ENCODE measurements around the gene RTN4RL1.
A peak's percentile ranks its signal among the peaks of the same experiment; 100 is the strongest.

Gene RTN4RL1

DNA sequence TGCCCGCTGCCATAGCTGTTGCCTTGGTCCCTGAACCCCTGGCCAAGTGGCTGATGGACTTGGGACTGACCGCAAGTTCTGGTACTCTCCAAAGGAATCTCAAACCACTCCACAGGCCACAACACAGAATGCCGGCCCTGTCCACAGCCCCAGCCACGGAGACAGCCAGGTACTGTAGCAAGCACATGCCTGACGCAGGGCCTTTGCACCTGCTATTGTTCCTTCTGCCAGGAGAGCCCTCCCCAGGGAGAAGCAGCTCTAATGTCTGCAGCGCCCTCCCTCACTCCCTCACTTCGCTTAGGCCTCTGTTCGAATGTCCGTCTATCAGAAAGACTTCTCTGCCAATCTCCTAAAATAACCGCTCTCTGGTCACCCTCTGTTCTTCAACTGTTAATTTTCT lies 15.4 kb downstream of the RTN4RL1 start:
- no peak for DNase-seq (ENCODE audit: low read depth)
- H3K4me3 ChIP-seq (replicated peaks; ENCODE audit: low read depth, low read length): no peak overlapping the region
- TF ChIP-seq, protein P1, sequence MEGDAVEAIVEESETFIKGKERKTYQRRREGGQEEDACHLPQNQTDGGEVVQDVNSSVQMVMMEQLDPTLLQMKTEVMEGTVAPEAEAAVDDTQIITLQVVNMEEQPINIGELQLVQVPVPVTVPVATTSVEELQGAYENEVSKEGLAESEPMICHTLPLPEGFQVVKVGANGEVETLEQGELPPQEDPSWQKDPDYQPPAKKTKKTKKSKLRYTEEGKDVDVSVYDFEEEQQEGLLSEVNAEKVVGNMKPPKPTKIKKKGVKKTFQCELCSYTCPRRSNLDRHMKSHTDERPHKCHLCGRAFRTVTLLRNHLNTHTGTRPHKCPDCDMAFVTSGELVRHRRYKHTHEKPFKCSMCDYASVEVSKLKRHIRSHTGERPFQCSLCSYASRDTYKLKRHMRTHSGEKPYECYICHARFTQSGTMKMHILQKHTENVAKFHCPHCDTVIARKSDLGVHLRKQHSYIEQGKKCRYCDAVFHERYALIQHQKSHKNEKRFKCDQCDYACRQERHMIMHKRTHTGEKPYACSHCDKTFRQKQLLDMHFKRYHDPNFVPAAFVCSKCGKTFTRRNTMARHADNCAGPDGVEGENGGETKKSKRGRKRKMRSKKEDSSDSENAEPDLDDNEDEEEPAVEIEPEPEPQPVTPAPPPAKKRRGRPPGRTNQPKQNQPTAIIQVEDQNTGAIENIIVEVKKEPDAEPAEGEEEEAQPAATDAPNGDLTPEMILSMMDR (IDR thresholded peaks at IDR 0.05; ENCODE audit: low read length, missing control alignments): no peak

DNA sequence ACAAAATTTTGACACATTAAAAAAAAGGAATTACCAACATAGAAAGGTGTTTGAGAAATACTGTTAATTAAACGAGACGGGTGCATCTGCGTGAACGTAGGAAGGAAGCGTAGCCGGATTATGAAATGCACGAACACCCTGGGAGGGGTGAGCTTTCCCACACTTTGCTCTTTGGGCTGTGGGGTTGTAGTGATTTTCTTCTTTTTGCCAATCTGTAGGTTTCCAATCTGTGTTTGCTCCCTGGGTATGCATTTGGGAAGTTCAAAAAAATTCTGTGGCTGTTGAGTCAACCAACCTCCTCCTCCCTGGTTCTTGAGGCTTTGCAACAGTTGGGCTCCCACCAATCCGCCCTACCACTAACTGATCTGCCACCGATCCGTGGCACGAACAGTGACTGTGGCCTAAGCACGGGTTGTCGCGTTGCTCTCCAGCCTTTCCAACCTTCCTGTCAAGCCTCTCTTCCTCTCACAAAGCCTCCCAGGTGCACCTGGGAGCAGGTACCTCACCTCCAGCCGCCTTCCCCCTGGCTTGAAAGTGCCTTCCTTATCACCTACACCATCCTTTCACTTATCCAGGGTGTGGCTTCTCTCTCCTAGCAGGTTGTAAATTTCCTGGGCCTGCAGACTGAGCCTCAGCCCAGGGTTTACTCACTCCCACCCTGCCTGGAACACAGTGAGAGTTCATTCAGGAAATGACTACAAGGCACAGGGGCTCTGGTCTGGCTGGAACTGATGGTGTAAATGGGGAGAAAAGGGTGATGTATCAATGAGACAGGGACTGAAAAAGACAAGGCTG lies 16.6 kb downstream of the RTN4RL1 start:
- TF ChIP-seq, protein P1 (IDR thresholded peaks at IDR 0.05; ENCODE audit: low read length, missing control alignments): no peak
- no peak for DNase-seq (ENCODE audit: low read depth)
- H3K4me3 ChIP-seq (replicated peaks; ENCODE audit: low read depth, low read length): no peak overlapping the region

DNA sequence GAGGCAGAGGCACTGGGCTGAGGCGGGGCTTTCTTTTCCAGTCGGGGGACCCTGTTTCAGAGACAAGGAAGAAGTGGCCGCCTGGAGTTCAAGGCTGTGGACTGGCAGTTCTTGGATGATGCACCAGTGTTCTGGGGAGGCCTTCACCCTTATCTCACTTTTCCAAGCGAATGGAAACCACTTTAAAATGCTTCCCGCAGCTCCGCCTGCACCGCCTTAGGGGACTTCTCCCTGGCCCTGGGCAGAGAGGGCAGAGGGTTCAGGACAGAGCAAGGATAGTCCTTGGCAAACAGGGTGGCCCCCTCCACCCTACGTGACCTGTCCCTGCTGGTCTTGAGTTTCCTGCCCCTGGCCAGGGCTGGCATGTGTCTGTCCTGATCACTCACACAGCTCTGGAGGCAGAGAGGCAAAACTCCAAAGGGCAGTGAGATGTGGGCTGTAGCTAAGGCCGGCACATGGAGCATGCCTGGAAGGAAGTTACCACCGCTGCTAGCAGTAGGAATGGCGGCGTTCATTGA lies 20.6 kb downstream of the RTN4RL1 start:
- TF ChIP-seq, protein P1 (IDR thresholded peaks at IDR 0.05; ENCODE audit: low read length, missing control alignments): no peak
- DNase-seq (ENCODE audit: low read depth): no peak
- H3K4me3 ChIP-seq (replicated peaks; ENCODE audit: low read depth, low read length): no peak overlapping the region

DNA sequence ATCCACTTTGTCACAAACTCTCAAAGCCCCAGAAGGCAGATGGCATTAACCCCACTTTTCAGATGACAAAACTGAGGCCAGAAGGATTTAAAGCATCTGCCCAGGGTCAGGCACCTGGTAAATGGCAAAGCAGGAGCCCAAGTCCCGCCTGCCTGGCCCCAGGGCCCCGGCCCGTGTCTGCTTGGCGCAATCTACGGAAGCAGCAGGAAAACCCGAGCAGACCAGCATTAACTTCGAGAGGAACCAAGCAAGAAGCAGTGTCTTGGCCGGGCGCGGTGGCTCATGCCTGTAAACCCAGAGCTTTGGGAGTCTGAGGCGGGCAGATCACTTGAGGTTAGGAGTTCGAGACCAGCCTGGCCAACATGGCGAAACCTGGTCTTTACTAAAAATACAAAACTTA lies 21.6 kb downstream of the RTN4RL1 start:
- TF ChIP-seq, protein P1 (IDR thresholded peaks at IDR 0.05; ENCODE audit: low read length, missing control alignments): no peak

DNA sequence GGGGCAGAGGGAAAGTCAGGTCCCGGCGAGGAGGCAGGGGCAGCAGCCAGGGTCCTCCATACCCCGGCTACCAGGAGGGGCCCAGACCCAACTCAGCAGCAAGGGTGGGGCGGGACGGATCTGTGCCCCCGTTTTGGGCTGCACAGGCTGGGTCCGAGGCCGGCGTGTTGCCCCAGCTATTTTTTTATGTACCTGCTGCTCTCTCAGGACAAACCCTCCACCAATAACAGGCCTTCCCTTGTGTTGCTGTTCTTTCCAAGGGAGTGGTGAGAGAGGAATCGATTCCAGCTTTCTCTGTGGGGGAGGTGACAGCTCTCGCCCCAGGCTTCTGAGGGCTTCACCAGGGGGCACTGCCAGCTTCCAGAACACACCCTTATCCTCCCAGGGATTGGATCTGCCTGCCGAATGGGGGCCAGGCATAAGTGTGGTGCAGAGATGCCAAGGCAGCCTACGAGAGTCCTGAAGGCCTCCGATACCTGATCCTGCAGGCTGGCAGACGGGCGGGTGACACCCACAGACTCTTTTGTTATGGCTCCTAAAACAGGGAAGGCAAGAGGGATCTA lies 22.3 kb downstream of the RTN4RL1 start:
- no peak overlapping the region for H3K4me3 ChIP-seq (replicated peaks; ENCODE audit: low read depth, low read length)
- DNase-seq (ENCODE audit: low read depth): no peak
- TF ChIP-seq, protein P1 (IDR thresholded peaks at IDR 0.05; ENCODE audit: low read length, missing control alignments): no peak

More for the DNA sequence above, 21.6 kb downstream of the RTN4RL1 start:
- no peak for DNase-seq (ENCODE audit: low read depth)
- no peak overlapping the region for H3K4me3 ChIP-seq (replicated peaks; ENCODE audit: low read depth, low read length)

DNA sequence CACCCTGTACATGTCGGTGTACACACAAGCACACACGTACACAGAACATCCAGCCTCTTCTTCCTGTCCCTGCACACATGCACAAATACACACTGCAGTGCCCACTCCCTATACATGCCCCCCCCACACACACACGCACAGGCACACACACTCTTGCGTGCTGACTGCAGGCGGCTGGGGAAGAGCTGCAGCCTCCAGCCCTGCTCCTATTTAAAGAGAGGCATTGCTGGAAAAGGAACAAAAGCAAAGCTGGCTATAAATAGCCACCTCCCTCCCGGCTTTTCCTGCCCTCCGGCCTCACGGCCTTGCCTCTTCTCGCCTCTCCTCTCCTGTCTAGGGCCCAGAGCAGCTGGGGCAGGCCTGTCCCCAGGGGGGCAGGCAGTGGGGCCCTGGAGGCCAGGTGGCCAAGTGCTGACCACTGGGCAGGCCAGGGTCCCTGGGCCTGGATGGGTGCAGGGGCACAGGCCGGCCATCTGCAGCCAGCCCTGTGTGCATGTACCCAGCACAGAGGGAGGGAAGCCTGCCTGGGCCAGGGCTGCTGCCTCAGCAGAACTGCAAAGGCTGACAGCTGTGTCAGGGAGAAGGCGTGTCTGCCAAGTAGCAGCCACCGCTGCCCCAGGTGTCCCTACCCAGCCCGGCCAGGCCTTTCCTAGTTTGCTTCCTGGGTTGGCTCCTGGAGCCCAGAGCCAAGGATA lies 25.4 kb downstream of the RTN4RL1 start:
- TF ChIP-seq, protein P1 (IDR thresholded peaks at IDR 0.05; ENCODE audit: low read length, missing control alignments): no peak
- H3K4me3 ChIP-seq (replicated peaks; ENCODE audit: low read depth, low read length): no peak overlapping the region
- DNase-seq (ENCODE audit: low read depth): peak; percentile 22

All from fibroblast of pulmonary artery (primary cell).